Left ventricle myocardium inferior (tissue), 1 donor: Measurements from ENCODE around the gene HDAC4. TPM values are rescaled to one million over a fixed set of nuclear protein-coding genes. Genes with fewer than 3 reads are reported as not detected.

Source experiments
- DNase-seq: peaks from one replicate; pipeline ENCODE4 v3.0.0-alpha.2; 2020
- H3K27ac ChIP-seq: fragments of 200-600 bp; replicated peaks from 2 replicates; pipeline ENCODE4 v1.8.0; 2021
- H3K27me3 ChIP-seq: fragments of 200-600 bp; 2 replicates; pipeline ENCODE4 v1.8.0; 2021; ENCODE audit warnings: low read depth
- H3K36me3 ChIP-seq: fragments of 200-600 bp; 2 replicates; pipeline ENCODE4 v1.8.0; 2021
- H3K4me1 ChIP-seq: fragments of 200-600 bp; 2 replicates; pipeline ENCODE4 v1.8.0; 2021
- H3K4me3 ChIP-seq: fragments of 200-600 bp; 2 replicates; pipeline ENCODE4 v1.8.0; 2021; ENCODE audit warnings: mild to moderate bottlenecking, moderate library complexity
- H3K9me3 ChIP-seq: fragments of 200-600 bp; replicated peaks from 2 replicates; pipeline ENCODE4 v1.8.0; 2021
- intact Hi-C: fragments of 100-400 bp; cut with micrococcal nuclease; formaldehyde crosslinking; loops from one replicate; pipeline ENCODE4 v1.11.0; 2022
- total RNA-seq: library from RNA; stranded (reverse); fragmentation: NEBNext Ultra II Directional; extraction: Animal tissue kit (Norgen Biotek cat#: 25700); gene quantifications from one replicate; pipeline ENCODE4 v1.2.1, GENCODE V29; 2021
- TF ChIP-seq, protein P1 (sequence below): fragments of 200-600 bp; IDR thresholded peaks from 2 replicates; pipeline ENCODE4 v1.8.0; 2021; ENCODE audit warnings: antibody characterized with exemption, mild to moderate bottlenecking, borderline replicate concordance
- donor health status: DM: no; HTN: yes; CAD: no; lungs with severe emphysema.

Gene HDAC4
- total RNA-seq, 1 donor from 2014 or later: 23.9 TPM

DNA sequence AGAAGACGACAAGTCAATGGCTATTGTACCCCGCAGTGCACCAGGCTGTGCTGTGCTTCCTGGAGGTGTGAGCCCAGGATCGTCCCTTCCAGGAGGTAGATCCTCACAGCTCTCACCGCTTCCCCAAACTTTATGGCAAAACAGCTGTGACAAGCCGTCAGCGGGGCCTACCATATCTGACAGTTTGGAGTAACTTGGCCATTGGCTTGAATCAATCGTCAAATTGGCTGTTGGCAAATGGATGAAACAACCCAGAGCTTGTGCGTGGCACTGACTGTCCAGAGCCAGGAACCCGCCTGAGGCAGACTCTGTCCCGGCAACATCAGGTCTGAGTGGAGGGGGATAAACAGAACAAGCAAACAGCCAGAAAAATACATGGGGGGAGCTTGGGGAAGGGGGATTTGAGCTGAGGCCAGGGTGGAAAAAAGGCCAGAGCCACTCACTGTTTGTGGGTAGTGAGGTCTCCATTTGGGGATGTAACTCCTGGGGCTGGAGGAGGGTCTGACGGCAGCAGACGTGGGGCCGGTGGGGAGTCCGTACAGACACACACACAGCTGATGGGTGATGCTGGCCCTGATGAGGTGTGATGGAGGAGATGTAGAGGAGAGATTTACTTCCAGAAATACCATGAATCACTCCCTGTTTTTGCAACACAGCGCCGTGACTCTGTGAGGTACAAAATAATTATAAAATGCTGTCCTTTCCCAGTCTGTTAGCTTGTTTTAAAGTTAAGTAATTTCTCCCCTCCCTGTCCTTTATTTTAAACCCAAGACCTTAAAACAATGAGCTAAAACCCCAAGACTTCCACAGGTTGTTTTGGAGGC, 378.2 kb downstream of the HDAC4 start:
- H3K9me3 ChIP-seq: no peaks in the 10 kb centered on the region
- no peak overlapping the region for H3K4me3 ChIP-seq
- H3K27ac ChIP-seq: no peak overlapping the region
- H3K4me1 ChIP-seq: no peaks in the 10 kb centered on the region
- intact Hi-C loops: no loop called here
- no peak for DNase-seq
- TF ChIP-seq, protein P1, sequence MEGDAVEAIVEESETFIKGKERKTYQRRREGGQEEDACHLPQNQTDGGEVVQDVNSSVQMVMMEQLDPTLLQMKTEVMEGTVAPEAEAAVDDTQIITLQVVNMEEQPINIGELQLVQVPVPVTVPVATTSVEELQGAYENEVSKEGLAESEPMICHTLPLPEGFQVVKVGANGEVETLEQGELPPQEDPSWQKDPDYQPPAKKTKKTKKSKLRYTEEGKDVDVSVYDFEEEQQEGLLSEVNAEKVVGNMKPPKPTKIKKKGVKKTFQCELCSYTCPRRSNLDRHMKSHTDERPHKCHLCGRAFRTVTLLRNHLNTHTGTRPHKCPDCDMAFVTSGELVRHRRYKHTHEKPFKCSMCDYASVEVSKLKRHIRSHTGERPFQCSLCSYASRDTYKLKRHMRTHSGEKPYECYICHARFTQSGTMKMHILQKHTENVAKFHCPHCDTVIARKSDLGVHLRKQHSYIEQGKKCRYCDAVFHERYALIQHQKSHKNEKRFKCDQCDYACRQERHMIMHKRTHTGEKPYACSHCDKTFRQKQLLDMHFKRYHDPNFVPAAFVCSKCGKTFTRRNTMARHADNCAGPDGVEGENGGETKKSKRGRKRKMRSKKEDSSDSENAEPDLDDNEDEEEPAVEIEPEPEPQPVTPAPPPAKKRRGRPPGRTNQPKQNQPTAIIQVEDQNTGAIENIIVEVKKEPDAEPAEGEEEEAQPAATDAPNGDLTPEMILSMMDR: no peak
- H3K36me3 ChIP-seq: no peaks in the 10 kb centered on the region
- H3K27me3 ChIP-seq: peaks cover 93% of the 10 kb centered on the region

DNA sequence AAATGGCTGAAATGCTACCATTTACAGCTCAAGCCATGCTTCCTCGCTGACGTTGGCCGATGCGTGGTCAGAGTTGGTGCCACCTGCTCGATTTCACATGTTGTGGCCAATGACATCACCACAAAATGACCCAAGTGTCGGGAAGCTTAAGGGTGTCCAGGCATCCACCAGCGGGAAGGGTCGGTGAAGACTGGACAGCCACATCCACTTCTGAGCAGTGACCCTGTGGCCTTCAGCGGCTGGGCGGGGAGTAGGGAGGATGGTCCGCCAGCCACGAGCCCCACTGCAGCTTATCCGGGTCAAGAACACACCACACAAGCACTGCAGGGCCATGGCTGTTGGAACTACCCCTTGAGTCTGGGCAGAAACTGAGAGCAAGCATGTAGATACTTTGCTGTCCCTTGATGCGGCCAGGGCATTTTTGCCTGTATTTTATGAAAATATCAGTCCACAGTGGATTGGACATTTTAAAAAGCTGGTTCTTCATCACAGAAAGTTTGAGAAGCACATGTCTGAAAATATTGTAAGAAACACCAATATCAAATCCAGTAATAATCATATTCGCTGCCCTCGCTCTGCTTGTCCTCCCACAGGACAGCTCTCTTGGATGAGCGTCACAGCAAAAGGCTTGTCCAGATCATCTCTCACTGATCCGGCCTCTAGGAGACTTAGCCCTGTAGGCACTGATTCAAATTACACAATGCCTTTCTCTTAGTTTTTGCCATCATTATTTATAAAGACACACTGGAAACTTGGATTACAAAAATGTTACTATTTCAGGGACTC, 379.0 kb downstream of the HDAC4 start:
- TF ChIP-seq, protein P1: no peak
- intact Hi-C loops: no loop called here

DNA sequence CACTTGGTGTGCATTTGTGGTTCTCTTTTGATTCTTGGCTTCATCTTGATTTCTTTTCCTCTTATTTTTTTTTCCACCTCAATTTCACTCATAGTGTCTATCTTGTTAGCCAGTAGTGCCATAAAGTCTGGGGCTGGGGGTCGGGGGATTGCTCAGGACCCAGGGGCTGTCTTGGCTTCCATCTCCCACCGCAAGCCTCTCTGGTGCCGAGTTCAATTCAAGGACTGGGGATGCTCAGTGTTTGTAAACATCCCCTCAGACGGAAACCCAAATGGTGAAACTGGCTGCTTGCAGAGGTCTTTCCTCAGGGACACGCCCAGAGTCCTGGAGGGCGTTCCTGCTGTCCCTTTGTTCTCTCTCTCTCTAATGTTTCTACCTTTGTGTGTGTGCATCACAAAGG, 379.6 kb downstream of the HDAC4 start:
- H3K9me3 ChIP-seq: no peaks in the 10 kb centered on the region
- H3K27ac ChIP-seq: no peak overlapping the region
- peaks cover 88% of the 10 kb centered on the region for H3K27me3 ChIP-seq
- no peaks in the 10 kb centered on the region for H3K36me3 ChIP-seq
- no peaks in the 10 kb centered on the region for H3K4me1 ChIP-seq
- no peak overlapping the region for H3K4me3 ChIP-seq
- TF ChIP-seq, protein P1: no peak
- no peak for DNase-seq
- intact Hi-C loops: no loop called here

More for the DNA sequence above, 379.0 kb downstream of the HDAC4 start:
- no peak overlapping the region for H3K27ac ChIP-seq
- H3K27me3 ChIP-seq: peaks cover 88% of the 10 kb centered on the region
- DNase-seq: no peak
- H3K4me3 ChIP-seq: no peak overlapping the region
- H3K4me1 ChIP-seq: no peaks in the 10 kb centered on the region
- H3K36me3 ChIP-seq: no peaks in the 10 kb centered on the region
- H3K9me3 ChIP-seq: no peaks in the 10 kb centered on the region

DNA sequence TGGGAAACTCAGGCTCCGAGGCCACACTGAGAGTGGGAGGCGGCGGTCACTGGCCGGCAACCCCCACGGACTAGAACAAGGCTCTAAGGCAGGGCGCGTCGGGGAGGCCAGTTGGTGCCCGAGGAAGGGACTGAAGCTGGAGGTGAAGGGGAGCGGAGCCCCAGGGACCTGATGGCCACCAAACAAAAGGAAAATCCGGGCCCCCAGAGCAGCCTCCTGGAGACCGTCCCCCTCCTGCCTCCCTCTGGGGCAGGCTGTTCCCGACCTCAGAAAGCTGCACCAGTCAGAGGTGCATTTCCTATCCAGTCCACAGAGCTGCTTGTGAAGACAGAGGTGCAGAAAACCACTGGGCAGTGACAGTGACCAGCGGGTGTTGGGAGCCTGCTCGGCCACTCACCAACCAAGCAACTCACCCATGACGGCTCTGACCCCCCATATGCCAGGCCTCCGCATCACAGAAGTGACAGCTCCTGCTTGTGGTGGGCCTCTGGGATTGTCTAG, 380.2 kb downstream of the HDAC4 start:
- intact Hi-C loops: no loop called here
- no peak overlapping the region for H3K4me3 ChIP-seq
- peaks cover 88% of the 10 kb centered on the region for H3K27me3 ChIP-seq
- H3K36me3 ChIP-seq: no peaks in the 10 kb centered on the region
- no peaks in the 10 kb centered on the region for H3K4me1 ChIP-seq
- no peaks in the 10 kb centered on the region for H3K9me3 ChIP-seq
- TF ChIP-seq, protein P1: no peak
- no peak overlapping the region for H3K27ac ChIP-seq
- DNase-seq: no peak

DNA sequence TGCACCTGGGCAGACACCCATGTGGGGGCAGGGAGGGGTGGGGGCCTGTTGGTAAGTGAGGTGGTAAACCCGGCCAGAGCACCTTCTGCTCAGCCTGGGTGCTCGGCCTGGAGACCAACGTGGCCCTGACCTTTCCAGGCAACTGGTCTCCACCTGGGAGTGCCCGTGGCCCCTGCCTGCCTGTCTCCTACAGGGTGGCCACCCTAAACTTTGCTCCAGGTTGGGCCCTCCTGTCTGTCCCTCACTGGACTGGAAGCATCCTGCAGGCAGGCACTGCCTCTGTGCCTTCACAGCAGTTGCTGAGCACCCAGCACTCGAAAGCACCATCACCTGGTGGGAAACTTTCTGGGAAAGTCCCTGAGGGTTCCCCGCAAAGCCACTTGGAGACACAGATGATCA, 381.6 kb downstream of the HDAC4 start:
- H3K27me3 ChIP-seq: peaks cover 88% of the 10 kb centered on the region
- H3K4me1 ChIP-seq: no peaks in the 10 kb centered on the region
- intact Hi-C loops: loop anchor here (10.0 kb wide), 1 partner anchor 1826 kb away; no protein-coding TSS in a partner anchor
- H3K36me3 ChIP-seq: no peaks in the 10 kb centered on the region
- no peak overlapping the region for H3K4me3 ChIP-seq
- no peak overlapping the region for H3K27ac ChIP-seq
- no peaks in the 10 kb centered on the region for H3K9me3 ChIP-seq
- TF ChIP-seq, protein P1: no peak
- no peak for DNase-seq
